Natural killer cell (primary cell): ENCODE measurements around the gene ARL6IP1. TPM values are rescaled to one million over a fixed set of nuclear protein-coding genes. Genes with fewer than 3 reads are reported as not detected.

Source experiments
- ATAC-seq, 3 donors: fragments of 150-1000 bp in 2 of 3; fragments of 200-7000 bp in 1 of 3; cut with Tn5 transposase; 1 replicate in 1 of 3; 2 replicates in 2 of 3; pipeline ENCODE4 v1.10.0; 2021; ENCODE audit warnings: mild to moderate bottlenecking in 2 of 3, moderate library complexity in 2 of 3
- DNase-seq, 2 donors: peaks; one replicate each; pipeline versions ENCODE4 v3.0.0 to v3.0.0-alpha.2; 2013 to 2021; ENCODE audit warnings: mixed read lengths in 1 of 2
- H3K27ac ChIP-seq: one replicate; pipeline ENCODE4 v1.5.1; 2013; ENCODE audit warnings: mild to moderate bottlenecking, low read length
- H3K27me3 ChIP-seq: one replicate; pipeline ENCODE4 v1.6.1; 2013; ENCODE audit warnings: low read length; ENCODE audit not compliant: control insufficient read depth, insufficient read depth
- H3K36me3 ChIP-seq: one replicate; pipeline ENCODE4 v1.6.1; 2013; ENCODE audit warnings: low read length; ENCODE audit not compliant: control insufficient read depth, insufficient read depth
- H3K4me1 ChIP-seq: one replicate; pipeline ENCODE4 v1.6.1; 2013; ENCODE audit warnings: low read length; ENCODE audit not compliant: control insufficient read depth, insufficient read depth
- H3K4me3 ChIP-seq: one replicate; pipeline ENCODE4 v1.5.1; 2013; ENCODE audit warnings: low read length
- H3K9me3 ChIP-seq: one replicate; pipeline ENCODE4 v1.6.1; 2013; ENCODE audit warnings: low read length; ENCODE audit not compliant: control insufficient read depth, insufficient read depth
- H3K27ac Mint-ChIP-seq, 2 donors: one replicate each; pipeline ENCODE4 v1.8.0; 2022; ENCODE audit warnings: mild to moderate bottlenecking in 2 of 2, mixed read lengths in 2 of 2, moderate library complexity in 1 of 2
- H3K27me3 Mint-ChIP-seq, 2 donors: one replicate each; pipeline ENCODE4 v1.8.0; 2022; ENCODE audit warnings: low read depth in 2 of 2, mixed read lengths in 2 of 2
- H3K36me3 Mint-ChIP-seq: one replicate; pipeline ENCODE4 v1.8.0; 2022; ENCODE audit warnings: mixed read lengths
- H3K4me1 Mint-ChIP-seq, 2 donors: one replicate each; pipeline ENCODE4 v1.8.0; 2022; ENCODE audit warnings: mixed read lengths in 2 of 2
- H3K4me3 Mint-ChIP-seq: one replicate; pipeline ENCODE4 v1.8.0; 2022; ENCODE audit warnings: mild to moderate bottlenecking, moderate library complexity, mixed read lengths
- H3K9me3 Mint-ChIP-seq, 2 donors: one replicate each; pipeline ENCODE4 v1.8.0; 2022; ENCODE audit warnings: mixed read lengths in 2 of 2
- CTCF ChIP-seq: fragments of 200-600 bp; IDR thresholded peaks from one replicate; pipeline ENCODE4 v1.8.0; 2022; ENCODE audit warnings: antibody characterized with exemption
- WGBS: methylation state at CpG from one replicate; pipeline ENCODE4 v1.1.7; 2013; ENCODE audit warnings: missing lambda C conversion rate; ENCODE audit not compliant: insufficient coverage; 5-methylcytosine and 5-hydroxymethylcytosine counted together
- intact Hi-C: fragments of 100-400 bp; cut with micrococcal nuclease; formaldehyde crosslinking; loops from one replicate; pipeline ENCODE4 v1.14.2; 2022
- total RNA-seq, 4 donors: library from RNA; stranded (reverse); fragments of 120-200 nt in 1 of 4; gene quantifications; one replicate each; pipeline versions ENCODE4 v1.2.3 to v1.2.4, GENCODE V29; 2013 to 2022

The ARL6IP1 gene
- total RNA-seq, 3 donors from 2014 or later (not counting 1 experiment from before 2014, with no cell fraction given): 138 to 143 (median 140) TPM

- H3K27ac Mint-ChIP-seq: peak within 1 kb of the TSS; percentile 90 to 91
- TF ChIP-seq CTCF: no peak
- H3K4me3 Mint-ChIP-seq: peak within 1 kb of the TSS; percentile 98
- DNase-seq (peak; percentile 83 to 99), ATAC-seq (peak; percentile 97 to 99 (median 97))
- peaks cover 32% of the 10 kb centered on the region for H3K36me3 Mint-ChIP-seq
- Histone ChIP-seq H3K36me3 (peaks cover 50% of the 10 kb centered on the region), H3K4me3 (peak within 1 kb of the TSS; percentile 95), H3K27me3 (no peaks in the 10 kb centered on the region), H3K9me3 (no peaks in the 10 kb centered on the region), H3K27ac (peak within 1 kb of the TSS; percentile 71), H3K4me1 (peaks cover 43% of the 10 kb centered on the region)
- no peaks in the 10 kb centered on the region for H3K9me3 Mint-ChIP-seq
- no peaks in the 10 kb centered on the region for H3K27me3 Mint-ChIP-seq
- H3K4me1 Mint-ChIP-seq: peaks cover 45 to 48% of the 10 kb centered on the region in 2 donors
- 4% methylated on average over 60 of the region's 60 CpGs for WGBS
- intact Hi-C loops: loop anchor here (1.0 kb wide), 1 partner anchor 11 kb away; the partner anchor contains the start of gene ARL6IP1
These were observed 11.3 kb downstream of the ARL6IP1 start, which contains the start of gene RPS15A for GRCh38 chr16:18789850-18790706. Gene RPS15A (minus strand): TSS chr16:18790334. CDS start chr16:18789113, 1,221 bp downstream.

- peaks cover 55% of the 10 kb centered on the region for H3K36me3 ChIP-seq
- peaks cover 43% of the 10 kb centered on the region for H3K4me1 ChIP-seq
- H3K4me1 Mint-ChIP-seq: peaks cover 51 to 54% of the 10 kb centered on the region in 2 donors
- peak overlapping the region; percentile 71 for H3K27ac ChIP-seq
- 2% methylated on average over 5 of the region's 5 CpGs for WGBS
- H3K9me3 Mint-ChIP-seq: no peaks in the 10 kb centered on the region
- H3K36me3 Mint-ChIP-seq: peaks cover 38% of the 10 kb centered on the region
- H3K4me3 ChIP-seq: peak overlapping the region; percentile 95
- no peak for TF ChIP-seq CTCF
- peak overlapping the region; percentile 90 to 91 for H3K27ac Mint-ChIP-seq
- no peaks in the 10 kb centered on the region for H3K9me3 ChIP-seq
- DNase-seq (no peak), ATAC-seq (no peak)
- peak overlapping the region; percentile 98 for H3K4me3 Mint-ChIP-seq
- H3K27me3 Mint-ChIP-seq: no peaks in the 10 kb centered on the region
- H3K27me3 ChIP-seq: no peaks in the 10 kb centered on the region
- intact Hi-C loops: no loop called here
These were observed 11.9 kb downstream of the ARL6IP1 start for GRCh38 chr16:18789515-18789849.

GRCh38 chr16:18788828-18789514 lies 12.4 kb downstream of the ARL6IP1 start:
- Mint-ChIP-seq H3K27me3 (no peaks in the 10 kb centered on the region), H3K4me3 (peak overlapping the region; percentile 98), H3K27ac (peak overlapping the region; percentile 90 to 91), H3K4me1 (peaks cover 52 to 57% of the 10 kb centered on the region in 2 donors), H3K9me3 (no peaks in the 10 kb centered on the region), H3K36me3 (peaks cover 38% of the 10 kb centered on the region)
- Histone ChIP-seq H3K36me3 (peaks cover 55% of the 10 kb centered on the region), H3K9me3 (no peaks in the 10 kb centered on the region), H3K27ac (peak overlapping the region; percentile 71), H3K4me3 (peak overlapping the region; percentile 95), H3K27me3 (no peaks in the 10 kb centered on the region), H3K4me1 (peaks cover 47% of the 10 kb centered on the region)
- no peak for TF ChIP-seq CTCF
- intact Hi-C loops: no loop called here
- 16% methylated on average over 20 of the region's 20 CpGs for WGBS
- DNase-seq (peak in 1 of 2 donors; percentile 22), ATAC-seq (no peak)
